HG03558 (cell line): Measurements from ENCODE around the gene FDX2.

Source experiments
- ATAC-seq: cut with Tn5 transposase; IDR thresholded peaks from one replicate; pipeline ENCODE4 v1.9.1; 2021; ENCODE audit warnings: moderate number of reproducible peaks; ENCODE audit not compliant: unreplicated experiment; ENCODE audit errors: extremely low read depth

The FDX2 gene

GRCh38 chr19:10333758-10334587 is 18.2 kb upstream of the FDX2 start:
- no peak for ATAC-seq

GRCh38 chr19:10332965-10333757 is 17.3 kb upstream of the FDX2 start, which contains the start of gene RAVER1:
Gene RAVER1, minus strand, starts transcription at chr19:10333529. Its CDS starts 22 bp downstream, at chr19:10333507.
- ATAC-seq, result peak; percentile 54

- no peak for ATAC-seq
Observed at GRCh38 chr19:10332158-10332964, 16.5 kb upstream of the FDX2 start.

GRCh38 chr19:10329555-10329954 is 13.7 kb upstream of the FDX2 start:
- no peak for ATAC-seq

GRCh38 chr19:10328558-10329429 is 13.0 kb upstream of the FDX2 start:
- no peak for ATAC-seq

- no peak for ATAC-seq
Observed at GRCh38 chr19:10327793-10328192, 12.0 kb upstream of the FDX2 start.

GRCh38 chr19:10325732-10326131 is 9.9 kb upstream of the FDX2 start:
- no peak for ATAC-seq

- ATAC-seq, result no peak
Observed at GRCh38 chr19:10321874-10322835, 6.3 kb upstream of the FDX2 start.

- no peak for ATAC-seq
Observed at GRCh38 chr19:10321417-10321797, 5.6 kb upstream of the FDX2 start.

GRCh38 chr19:10320602-10321416 is 5.0 kb upstream of the FDX2 start:
- no peak for ATAC-seq

- no peak for ATAC-seq
Observed at GRCh38 chr19:10318807-10319682, 3.2 kb upstream of the FDX2 start.

GRCh38 chr19:10317857-10318462 is 2.1 kb upstream of the FDX2 start:
- ATAC-seq, result no peak

GRCh38 chr19:10317045-10317856 is 1.4 kb upstream of the FDX2 start:
- ATAC-seq, result no peak

GRCh38 chr19:10316229-10317044 is 622 bp upstream of the FDX2 start:
- ATAC-seq, result no peak

- ATAC-seq, result no peak
Observed at GRCh38 chr19:10309423-10309822, 6.4 kb downstream of the FDX2 start, which contains the start of gene ZGLP1. Gene ZGLP1, minus strand, starts transcription at chr19:10309815.
